Measurements from ENCODE around the gene SPRR2D.
"Not testable (repeated sequence)": the region's sequence is repeated elsewhere in the genome, so short reads cannot be mapped to it uniquely, and the experiment has no call there.

Gene SPRR2D

DNA sequence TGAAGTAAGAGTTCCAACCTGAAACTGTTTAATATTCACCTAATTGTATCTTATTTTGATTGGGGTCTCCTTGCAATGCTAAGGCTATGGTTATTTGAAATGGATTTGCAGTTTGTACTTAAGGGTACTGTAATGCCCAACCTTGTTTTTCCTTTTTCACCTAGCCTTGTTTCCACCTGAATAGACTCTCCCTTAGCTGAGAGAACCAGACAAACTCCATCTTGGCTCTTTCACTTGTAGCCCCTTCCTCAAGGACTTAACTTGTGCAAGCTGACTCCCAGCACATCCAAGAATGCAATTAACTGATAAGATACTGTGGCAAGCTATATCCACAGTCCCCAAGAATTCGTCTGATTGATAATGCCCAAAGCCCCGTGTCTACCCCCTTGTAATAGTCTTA, 19.1 kb downstream of the SPRR2D start:
- not testable (repeated sequence) for H3K4me3 ChIP-seq (ENCODE audit: low read depth in 1 of 2, low read length in 2 of 2); H3K36me3 ChIP-seq (ENCODE audit: control insufficient read depth in 1 of 2, insufficient read depth in 2 of 2, low read length in 2 of 2); H3K9ac ChIP-seq (ENCODE audit: low read depth in 1 of 2, low read length in 2 of 2); H3K27ac ChIP-seq (ENCODE audit: low read depth, low read length); H3K9me3 ChIP-seq (ENCODE audit: control insufficient read depth in 1 of 2, low read length in 2 of 2); H3K27me3 ChIP-seq (ENCODE audit: control insufficient read depth in 1 of 2, insufficient read depth in 2 of 2, low read length in 2 of 2); H3K4me1 ChIP-seq (ENCODE audit: control insufficient read depth in 1 of 2, insufficient read depth in 2 of 2, low read length in 2 of 2)

DNA sequence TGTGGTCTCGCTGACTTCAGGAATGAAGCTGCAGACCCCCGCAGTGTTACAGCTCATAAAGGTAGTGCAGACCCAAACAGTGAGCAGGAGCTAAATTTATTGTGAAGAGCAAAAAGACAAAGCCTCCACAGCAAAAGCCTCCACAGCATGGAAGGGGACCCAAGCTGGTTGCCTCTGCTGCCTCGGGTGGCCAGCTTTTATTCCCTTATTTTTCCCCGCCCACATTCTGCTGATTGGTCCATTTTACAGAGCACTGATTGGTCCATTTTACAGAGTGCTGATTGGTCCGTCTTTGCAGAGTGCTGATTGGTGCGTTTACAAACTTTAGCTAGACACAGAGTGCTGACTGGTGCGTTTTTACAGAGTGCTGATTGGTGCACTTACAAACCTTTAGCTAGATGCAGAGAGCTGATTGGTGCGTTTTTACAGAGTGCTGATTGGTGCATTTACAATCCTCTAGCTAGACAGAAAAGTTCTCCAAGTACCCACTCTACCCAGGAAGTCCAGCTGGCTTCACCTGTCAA, 29.6 kb downstream of the SPRR2D start:
- H3K9ac ChIP-seq (ENCODE audit: low read depth in 1 of 2, low read length in 2 of 2); H3K9me3 ChIP-seq (ENCODE audit: control insufficient read depth in 1 of 2, low read length in 2 of 2); H3K27me3 ChIP-seq (ENCODE audit: control insufficient read depth in 1 of 2, insufficient read depth in 2 of 2, low read length in 2 of 2); H3K4me3 ChIP-seq (ENCODE audit: low read depth in 1 of 2, low read length in 2 of 2); H3K4me1 ChIP-seq (ENCODE audit: control insufficient read depth in 1 of 2, insufficient read depth in 2 of 2, low read length in 2 of 2); H3K36me3 ChIP-seq (ENCODE audit: control insufficient read depth in 1 of 2, insufficient read depth in 2 of 2, low read length in 2 of 2); H3K27ac ChIP-seq (ENCODE audit: low read depth, low read length): not testable (repeated sequence)

- no peak within 1 kb of the TSS for H3K27ac ChIP-seq (ENCODE audit: low read depth, low read length)
- no peak within 1 kb of the TSS for H3K4me3 ChIP-seq (ENCODE audit: low read depth in 1 of 2, low read length in 2 of 2)
- no peaks in the 10 kb centered on the region for H3K4me1 ChIP-seq (ENCODE audit: control insufficient read depth in 1 of 2, insufficient read depth in 2 of 2, low read length in 2 of 2)
- no peak within 1 kb of the TSS for H3K9ac ChIP-seq (ENCODE audit: low read depth in 1 of 2, low read length in 2 of 2)
- H3K27me3 ChIP-seq (ENCODE audit: control insufficient read depth in 1 of 2, insufficient read depth in 2 of 2, low read length in 2 of 2) = no peaks in the 10 kb centered on the region
- H3K9me3 ChIP-seq (ENCODE audit: control insufficient read depth in 1 of 2, low read length in 2 of 2) = no peaks in the 10 kb centered on the region
- no peaks in the 10 kb centered on the region for H3K36me3 ChIP-seq (ENCODE audit: control insufficient read depth in 1 of 2, insufficient read depth in 2 of 2, low read length in 2 of 2)
Observed at GRCh38 chr1:153001382-153001781, 39.5 kb downstream of the SPRR2D start, which contains the start of gene SPRR3. SPRR3 (plus strand) TSS chr1:153001749; CDS start chr1:153003021, 1,272 bp downstream.

- no peaks in the 10 kb centered on the region for H3K36me3 ChIP-seq (ENCODE audit: control insufficient read depth in 1 of 2, insufficient read depth in 2 of 2, low read length in 2 of 2)
- no peak overlapping the region for H3K9ac ChIP-seq (ENCODE audit: low read depth in 1 of 2, low read length in 2 of 2)
- H3K4me3 ChIP-seq (ENCODE audit: low read depth in 1 of 2, low read length in 2 of 2) = no peak overlapping the region
- H3K27ac ChIP-seq (ENCODE audit: low read depth, low read length) = no peak overlapping the region
- no peaks in the 10 kb centered on the region for H3K4me1 ChIP-seq (ENCODE audit: control insufficient read depth in 1 of 2, insufficient read depth in 2 of 2, low read length in 2 of 2)
- no peaks in the 10 kb centered on the region for H3K27me3 ChIP-seq (ENCODE audit: control insufficient read depth in 1 of 2, insufficient read depth in 2 of 2, low read length in 2 of 2)
- H3K9me3 ChIP-seq (ENCODE audit: control insufficient read depth in 1 of 2, low read length in 2 of 2) = no peaks in the 10 kb centered on the region
Observed at GRCh38 chr1:153000294-153000693, 40.6 kb downstream of the SPRR2D start.

GRCh38 chr1:152999818-153000217, 41.1 kb downstream of the SPRR2D start:
- no peaks in the 10 kb centered on the region for H3K27me3 ChIP-seq (ENCODE audit: control insufficient read depth in 1 of 2, insufficient read depth in 2 of 2, low read length in 2 of 2)
- H3K36me3 ChIP-seq (ENCODE audit: control insufficient read depth in 1 of 2, insufficient read depth in 2 of 2, low read length in 2 of 2) = no peaks in the 10 kb centered on the region
- no peak overlapping the region for H3K4me3 ChIP-seq (ENCODE audit: low read depth in 1 of 2, low read length in 2 of 2)
- H3K4me1 ChIP-seq (ENCODE audit: control insufficient read depth in 1 of 2, insufficient read depth in 2 of 2, low read length in 2 of 2) = no peaks in the 10 kb centered on the region
- no peaks in the 10 kb centered on the region for H3K9me3 ChIP-seq (ENCODE audit: control insufficient read depth in 1 of 2, low read length in 2 of 2)
- no peak overlapping the region for H3K27ac ChIP-seq (ENCODE audit: low read depth, low read length)
- no peak overlapping the region for H3K9ac ChIP-seq (ENCODE audit: low read depth in 1 of 2, low read length in 2 of 2)

DNA sequence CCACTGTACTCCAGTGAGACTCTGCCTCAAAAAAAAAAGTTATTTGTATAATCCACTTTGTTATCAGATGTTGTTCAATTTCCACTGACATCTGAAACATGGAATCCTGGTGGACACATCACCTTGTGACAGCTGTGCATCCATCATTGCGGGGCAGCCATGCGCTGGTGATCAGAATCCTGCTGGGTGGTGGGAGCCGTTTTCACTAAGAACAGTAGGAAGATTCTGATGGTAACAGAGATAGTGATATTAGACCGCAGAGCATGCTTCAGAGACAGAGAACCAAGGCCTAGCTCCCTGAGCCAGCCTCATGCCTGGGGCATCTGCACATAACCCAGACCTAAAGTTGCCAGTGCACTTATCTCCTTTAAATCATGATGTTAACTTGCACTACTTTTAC, 42.4 kb downstream of the SPRR2D start:
- H3K27ac ChIP-seq (ENCODE audit: low read depth, low read length) = no peak overlapping the region
- no peaks in the 10 kb centered on the region for H3K27me3 ChIP-seq (ENCODE audit: control insufficient read depth in 1 of 2, insufficient read depth in 2 of 2, low read length in 2 of 2)

DNA sequence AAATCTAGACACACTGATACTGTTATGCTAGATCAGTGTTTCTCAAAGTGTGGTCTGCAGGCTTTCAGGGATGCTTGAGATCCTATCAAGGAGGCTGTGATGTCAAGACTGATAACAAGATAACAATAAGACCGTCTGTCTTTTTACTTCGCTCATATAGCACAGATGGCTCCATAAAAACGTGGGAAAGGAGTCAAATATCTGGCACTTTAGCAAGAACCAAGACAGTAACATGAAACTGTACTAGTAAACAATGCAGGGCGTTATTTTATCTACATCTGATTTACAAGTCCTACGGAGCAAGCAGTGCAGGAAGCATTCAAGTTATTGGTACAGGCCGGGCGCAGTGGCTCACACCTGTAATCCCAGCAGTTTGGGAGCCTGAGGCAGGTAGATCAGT, 43.0 kb downstream of the SPRR2D start:
- no peaks in the 10 kb centered on the region for H3K27me3 ChIP-seq (ENCODE audit: control insufficient read depth in 1 of 2, insufficient read depth in 2 of 2, low read length in 2 of 2)
- H3K27ac ChIP-seq (ENCODE audit: low read depth, low read length) = no peak overlapping the region
- no peak overlapping the region for H3K9ac ChIP-seq (ENCODE audit: low read depth in 1 of 2, low read length in 2 of 2)
- no peak overlapping the region for H3K4me3 ChIP-seq (ENCODE audit: low read depth in 1 of 2, low read length in 2 of 2)
- H3K4me1 ChIP-seq (ENCODE audit: control insufficient read depth in 1 of 2, insufficient read depth in 2 of 2, low read length in 2 of 2) = no peaks in the 10 kb centered on the region
- H3K9me3 ChIP-seq (ENCODE audit: control insufficient read depth in 1 of 2, low read length in 2 of 2) = no peaks in the 10 kb centered on the region
- H3K36me3 ChIP-seq (ENCODE audit: control insufficient read depth in 1 of 2, insufficient read depth in 2 of 2, low read length in 2 of 2) = no peaks in the 10 kb centered on the region

More for the DNA sequence above, 42.4 kb downstream of the SPRR2D start:
- Histone ChIP-seq H3K36me3 (ENCODE audit: control insufficient read depth in 1 of 2, insufficient read depth in 2 of 2, low read length in 2 of 2) (no peaks in the 10 kb centered on the region), H3K9me3 (ENCODE audit: control insufficient read depth in 1 of 2, low read length in 2 of 2) (no peaks in the 10 kb centered on the region), H3K9ac (ENCODE audit: low read depth in 1 of 2, low read length in 2 of 2) (no peak overlapping the region), H3K4me1 (ENCODE audit: control insufficient read depth in 1 of 2, insufficient read depth in 2 of 2, low read length in 2 of 2) (no peaks in the 10 kb centered on the region), H3K4me3 (ENCODE audit: low read depth in 1 of 2, low read length in 2 of 2) (no peak overlapping the region)

DNA sequence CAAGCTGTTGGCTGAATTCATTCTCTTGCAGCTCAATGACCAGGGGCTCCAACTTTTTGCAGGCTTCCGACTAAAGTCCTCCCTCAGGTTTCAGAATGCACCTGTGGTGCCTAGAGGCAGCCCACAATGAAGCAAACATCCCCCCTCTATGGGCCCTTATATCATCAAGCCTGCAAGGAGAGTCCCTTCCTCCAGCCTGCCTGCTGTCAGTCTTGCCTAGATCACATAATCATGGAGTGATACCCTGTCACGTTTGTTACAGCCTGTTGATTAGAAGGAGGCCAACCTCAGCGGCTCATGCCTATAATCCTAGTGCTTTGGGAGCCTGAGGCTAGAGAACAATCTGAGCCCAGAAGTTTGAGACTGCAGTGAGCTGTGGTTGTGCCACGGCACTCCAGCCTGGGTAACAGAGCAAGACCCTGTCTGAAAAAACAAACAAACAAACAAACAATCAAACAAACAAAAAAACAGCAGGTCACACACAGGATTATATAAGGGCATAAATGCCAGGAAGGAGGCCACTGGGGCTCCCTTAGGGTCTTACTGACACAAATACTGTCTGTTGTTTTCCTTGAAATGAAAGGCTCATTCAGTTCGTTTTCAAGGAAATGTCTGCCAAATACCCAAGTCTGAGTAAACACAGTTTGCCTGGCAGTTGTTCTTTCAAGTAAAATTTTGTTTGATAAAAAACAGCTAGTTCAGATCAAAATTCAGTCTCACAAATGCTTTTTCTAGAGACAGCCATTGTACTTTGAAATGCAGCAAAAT, 44.1 kb downstream of the SPRR2D start:
- no peaks in the 10 kb centered on the region for H3K36me3 ChIP-seq (ENCODE audit: control insufficient read depth in 1 of 2, insufficient read depth in 2 of 2, low read length in 2 of 2)
- no peak overlapping the region for H3K4me3 ChIP-seq (ENCODE audit: low read depth in 1 of 2, low read length in 2 of 2)
- H3K9me3 ChIP-seq (ENCODE audit: control insufficient read depth in 1 of 2, low read length in 2 of 2) = no peaks in the 10 kb centered on the region
- no peak overlapping the region for H3K9ac ChIP-seq (ENCODE audit: low read depth in 1 of 2, low read length in 2 of 2)
- no peaks in the 10 kb centered on the region for H3K4me1 ChIP-seq (ENCODE audit: control insufficient read depth in 1 of 2, insufficient read depth in 2 of 2, low read length in 2 of 2)
- H3K27me3 ChIP-seq (ENCODE audit: control insufficient read depth in 1 of 2, insufficient read depth in 2 of 2, low read length in 2 of 2) = no peaks in the 10 kb centered on the region
- no peak overlapping the region for H3K27ac ChIP-seq (ENCODE audit: low read depth, low read length)

DNA sequence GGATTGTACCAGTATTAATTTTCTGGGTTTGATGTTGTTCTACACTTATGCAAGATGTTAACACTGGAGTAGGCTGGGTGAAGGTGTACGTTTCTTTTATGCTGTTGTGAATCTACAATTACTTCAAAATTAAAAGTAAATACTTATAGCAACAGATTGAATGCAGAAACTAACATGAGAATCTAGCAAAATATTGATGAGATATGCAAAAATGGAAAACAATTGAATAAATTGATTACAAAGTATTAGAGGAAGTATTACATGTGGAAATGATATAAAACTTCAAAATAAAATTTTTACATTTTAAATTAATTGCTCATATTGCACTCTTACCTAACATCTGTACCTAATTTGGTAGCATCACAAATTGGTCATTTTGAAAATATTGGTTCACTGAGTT, 45.1 kb downstream of the SPRR2D start:
- no peak overlapping the region for H3K27ac ChIP-seq (ENCODE audit: low read depth, low read length)
- no peaks in the 10 kb centered on the region for H3K27me3 ChIP-seq (ENCODE audit: control insufficient read depth in 1 of 2, insufficient read depth in 2 of 2, low read length in 2 of 2)
- no peaks in the 10 kb centered on the region for H3K9me3 ChIP-seq (ENCODE audit: control insufficient read depth in 1 of 2, low read length in 2 of 2)
- no peak overlapping the region for H3K4me3 ChIP-seq (ENCODE audit: low read depth in 1 of 2, low read length in 2 of 2)
- no peaks in the 10 kb centered on the region for H3K36me3 ChIP-seq (ENCODE audit: control insufficient read depth in 1 of 2, insufficient read depth in 2 of 2, low read length in 2 of 2)
- H3K9ac ChIP-seq (ENCODE audit: low read depth in 1 of 2, low read length in 2 of 2) = no peak overlapping the region
- H3K4me1 ChIP-seq (ENCODE audit: control insufficient read depth in 1 of 2, insufficient read depth in 2 of 2, low read length in 2 of 2) = no peaks in the 10 kb centered on the region

GRCh38 chr1:152993186-152993585, 47.7 kb downstream of the SPRR2D start:
- H3K9me3 ChIP-seq (ENCODE audit: control insufficient read depth in 1 of 2, low read length in 2 of 2) = no peaks in the 10 kb centered on the region
- no peak overlapping the region for H3K9ac ChIP-seq (ENCODE audit: low read depth in 1 of 2, low read length in 2 of 2)
- H3K27ac ChIP-seq (ENCODE audit: low read depth, low read length) = no peak overlapping the region
- H3K36me3 ChIP-seq (ENCODE audit: control insufficient read depth in 1 of 2, insufficient read depth in 2 of 2, low read length in 2 of 2) = no peaks in the 10 kb centered on the region
- no peak overlapping the region for H3K4me3 ChIP-seq (ENCODE audit: low read depth in 1 of 2, low read length in 2 of 2)
- no peaks in the 10 kb centered on the region for H3K4me1 ChIP-seq (ENCODE audit: control insufficient read depth in 1 of 2, insufficient read depth in 2 of 2, low read length in 2 of 2)
- no peaks in the 10 kb centered on the region for H3K27me3 ChIP-seq (ENCODE audit: control insufficient read depth in 1 of 2, insufficient read depth in 2 of 2, low read length in 2 of 2)
